Measurements from ENCODE around the gene SFT2D1. TPM values are rescaled to one million over a fixed set of nuclear protein-coding genes. Genes with fewer than 3 reads are reported as not detected.
"Not testable (repeated sequence)": the region's sequence is repeated elsewhere in the genome, so short reads cannot be mapped to it uniquely, and the experiment has no call there.

SFT2D1 gene
- total and polyA plus RNA-seq, 2 of the 4 experiments (the other 2 are of a cell fraction) = 10.2 to 45.8 TPM

- H3K4me3 ChIP-seq (ENCODE audit: insufficient read depth, low read depth, low read length); ATAC-seq (ENCODE audit: low read depth); BruUV-seq (replicated peaks); H2AK9ac ChIP-seq (replicated peaks; ENCODE audit: low read depth, low read length, poor library complexity); in situ Hi-C loops (cut with MboI; ENCODE audit: low sequenced_read_pairs); H2BK20ac ChIP-seq (ENCODE audit: low read depth, low read length); H3K9ac ChIP-seq (ENCODE audit: low read depth, low read length); H4K8ac ChIP-seq (ENCODE audit: low read depth in 2 of 2, low read length in 2 of 2); H3K23ac ChIP-seq (ENCODE audit: low read depth, low read length); H4K91ac ChIP-seq (ENCODE audit: insufficient read depth, low read depth, low read length); H3K27ac ChIP-seq (ENCODE audit: insufficient read depth, low read length); H3K36me3 ChIP-seq (ENCODE audit: control insufficient read depth, insufficient read depth, low read length); H2BK120ac ChIP-seq (ENCODE audit: low read depth, low read length); H3K4me1 ChIP-seq (ENCODE audit: control insufficient read depth, insufficient read depth, low read length); H2BK5ac ChIP-seq (ENCODE audit: low read depth, low read length, poor library complexity, severe bottlenecking); H3K79me1 ChIP-seq (ENCODE audit: low read depth in 1 of 2, low read length in 2 of 2); H4K5ac ChIP-seq (ENCODE audit: low read depth, low read length); intact Hi-C loops (cut with micrococcal nuclease); CTCF ChIA-PET; H3K27me3 ChIP-seq (ENCODE audit: control insufficient read depth, insufficient read depth, low read length); H2BK15ac ChIP-seq (ENCODE audit: low read depth, low read length); dilution Hi-C loops (cut with HindIII; ENCODE audit: low sequenced_read_pairs, unreplicated experiment); H2AK5ac ChIP-seq (ENCODE audit: low read depth, low read length); H4K20me1 ChIP-seq (ENCODE audit: insufficient read depth, low read length); H3K4ac ChIP-seq (ENCODE audit: low read depth, low read length); H3K56ac ChIP-seq (ENCODE audit: extremely low read depth, insufficient read depth, low read length); POLR2A ChIA-PET (ENCODE audit: unreplicated experiment); H3K9me1 ChIP-seq (ENCODE audit: insufficient read depth, low read length); H3K18ac ChIP-seq (ENCODE audit: low read depth, low read length); H2AFZ ChIP-seq (replicated peaks; ENCODE audit: low read length, poor library complexity); H3K4me2 ChIP-seq (ENCODE audit: low read depth, low read length); DNase-seq; H3K14ac ChIP-seq (replicated peaks; ENCODE audit: low read depth, low read length); H3K9me3 ChIP-seq (ENCODE audit: control insufficient read depth, insufficient read depth, low read length): not testable (repeated sequence)
- WGBS, 2 experiments (ENCODE audit: extremely low coverage in 2 of 2, insufficient read length in 1 of 2) = 97% methylated on average over 4 of the region's 9 CpGs; no CpG with 5 or more reads in 1 of the 2 experiments
Measured at GRCh38 chr6:166387098-166387497, 44.8 kb upstream of the SFT2D1 start.
